Heart left ventricle (tissue), 16 donors: ENCODE measurements around the gene SCAP. TPM values are rescaled to one million over a fixed set of nuclear protein-coding genes. Genes with fewer than 3 reads are reported as not detected.

ENCODE experiments used
- ATAC-seq, 4 donors: fragments of 200-7000 bp; cut with Tn5 transposase; one replicate each; pipeline ENCODE4 v1.9.1; 2020 to 2022; ENCODE audit warnings: moderate library complexity in 4 of 4, mild to moderate bottlenecking in 3 of 4, moderate number of reproducible peaks in 1 of 4
- DNase-seq, 5 donors: peaks; one replicate each; pipeline ENCODE4 v3.0.0-alpha.2; 2020
- H3K27ac ChIP-seq, 12 donors: fragments of 200-600 bp; sonication (generic) in 4 of 12; one replicate each; pipeline versions ENCODE4 v1.5.0 to v1.8.0; 2016 to 2022; ENCODE audit warnings: mild to moderate bottlenecking in 2 of 12
- H3K27me3 ChIP-seq, 9 donors: fragments of 200-600 bp; sonication (generic) in 2 of 9; one replicate each; pipeline versions ENCODE4 v1.5.1 to v1.8.0; 2016 to 2022; ENCODE audit warnings: mild to moderate bottlenecking in 3 of 9
- H3K36me3 ChIP-seq, 9 donors: fragments of 200-600 bp; sonication (generic) in 2 of 9; one replicate each; pipeline versions ENCODE4 v1.5.0 to v1.8.0; 2018 to 2022; ENCODE audit warnings: mild to moderate bottlenecking in 2 of 9
- H3K4me1 ChIP-seq, 12 donors: fragments of 200-600 bp; sonication (generic) in 4 of 12; one replicate each; pipeline versions ENCODE4 v1.5.0 to v1.8.0; 2016 to 2022; ENCODE audit warnings: mild to moderate bottlenecking in 3 of 12
- H3K4me3 ChIP-seq, 12 donors: fragments of 200-600 bp; sonication (generic) in 4 of 12; one replicate each; pipeline versions ENCODE4 v1.5.0 to v1.8.0; 2017 to 2022; ENCODE audit warnings: mild to moderate bottlenecking in 9 of 12, moderate library complexity in 4 of 12
- H3K9me3 ChIP-seq, 12 donors: fragments of 200-600 bp; sonication (generic) in 4 of 12; one replicate each; pipeline versions ENCODE4 v1.5.0 to v1.8.0; 2016 to 2022; ENCODE audit warnings: mild to moderate bottlenecking in 1 of 12
- POLR2A ChIP-seq, 2 donors: fragments of 450-650 bp; IDR thresholded peaks; one replicate each; pipeline ENCODE4 v1.6.1; 2017; ENCODE audit warnings: antibody characterized with exemption in 2 of 2, mild to moderate bottlenecking in 2 of 2, moderate library complexity in 2 of 2
- WGBS, 4 donors: extraction: QIAGEN DNeasy Blood & Tissue Kit in 2 of 4; methylation state at CpG; one replicate each; pipeline versions ENCODE4 v1.1.5 to v1.1.7; 2013 to 2018; 5-methylcytosine and 5-hydroxymethylcytosine counted together
- intact Hi-C, 10 donors: fragments of 100-400 bp; cut with DNase I; formaldehyde crosslinking; loops; one replicate each; pipeline versions ENCODE4 v1.11.1 to v1.14.2; 2022
- polyA plus RNA-seq, 2 donors: library from polyadenylated mRNA; stranded (reverse); fragments of 200-250 nt; gene quantifications; one replicate each; pipeline ENCODE4 v1.2.3, GENCODE V29; 2013
- total RNA-seq, 9 donors: library from RNA; depleted of rRNA in 2 of 9; stranded (reverse); fragments of >200 nt in 2 of 9; fragmentation: NEBNext Ultra II Directional in 3 of 9; extraction: Animal tissue kit (Norgen Biotek cat#: 25700) in 3 of 9; gene quantifications; one replicate each; pipeline versions ENCODE4 v1.1.0 to v1.2.4, GENCODE V29; 2016 to 2023
- TF ChIP-seq, protein P1 (sequence below), 12 donors: fragments of 200-600 bp; sonication (generic) in 4 of 12; IDR thresholded peaks; one replicate each; pipeline versions ENCODE4 v1.5.0 to v1.8.0; 2018 to 2022; ENCODE audit warnings: antibody characterized with exemption in 12 of 12, mild to moderate bottlenecking in 5 of 12
- donor health status: ischemic (EF 13 %, LVEDD 7.1; RV severe dilation, severe dysfunction).
- donor health status: healthy with polysubstance abuse.
- donor health status: DM: no; HTN: yes; CAD: no.
- donor health status: DM: no; HTN: no; CAD: no.
- donor health status: ischemic (EF 25% LVEDD 6.9; RV normal size, moderate dysfunction).
- donor health status: ischemic (EF 25% LVEDD 5.7; RV mildly dilated, moderate dysfunction).
- donor health status: healthy.
- donor health status: DM: yes; HTN: yes; CAD: no.
- donor health status: ischemic (EF 35%, LVEDD 5.7; RV mildly dilated, moderate dysfunction).
- donor health status: nonischemic (EF 11% LVEDD 7.7; RV severe dilation, severe dysfunction).
- donor health status: DM: yes; HTN: yes; CAD: no.
- donor health status: PGD.
- donor health status: ischemic (EF 29% LVEDD 5.4; RV normal size, mild dysfunction).
- donor health status: nonischemic (EF 23%, LVEDD 6.1; RV moderate dilation, normal function).

Gene SCAP
- total and polyA plus RNA-seq, 11 donors, result 36.8 to 71.6 (median 41.8) TPM

DNA sequence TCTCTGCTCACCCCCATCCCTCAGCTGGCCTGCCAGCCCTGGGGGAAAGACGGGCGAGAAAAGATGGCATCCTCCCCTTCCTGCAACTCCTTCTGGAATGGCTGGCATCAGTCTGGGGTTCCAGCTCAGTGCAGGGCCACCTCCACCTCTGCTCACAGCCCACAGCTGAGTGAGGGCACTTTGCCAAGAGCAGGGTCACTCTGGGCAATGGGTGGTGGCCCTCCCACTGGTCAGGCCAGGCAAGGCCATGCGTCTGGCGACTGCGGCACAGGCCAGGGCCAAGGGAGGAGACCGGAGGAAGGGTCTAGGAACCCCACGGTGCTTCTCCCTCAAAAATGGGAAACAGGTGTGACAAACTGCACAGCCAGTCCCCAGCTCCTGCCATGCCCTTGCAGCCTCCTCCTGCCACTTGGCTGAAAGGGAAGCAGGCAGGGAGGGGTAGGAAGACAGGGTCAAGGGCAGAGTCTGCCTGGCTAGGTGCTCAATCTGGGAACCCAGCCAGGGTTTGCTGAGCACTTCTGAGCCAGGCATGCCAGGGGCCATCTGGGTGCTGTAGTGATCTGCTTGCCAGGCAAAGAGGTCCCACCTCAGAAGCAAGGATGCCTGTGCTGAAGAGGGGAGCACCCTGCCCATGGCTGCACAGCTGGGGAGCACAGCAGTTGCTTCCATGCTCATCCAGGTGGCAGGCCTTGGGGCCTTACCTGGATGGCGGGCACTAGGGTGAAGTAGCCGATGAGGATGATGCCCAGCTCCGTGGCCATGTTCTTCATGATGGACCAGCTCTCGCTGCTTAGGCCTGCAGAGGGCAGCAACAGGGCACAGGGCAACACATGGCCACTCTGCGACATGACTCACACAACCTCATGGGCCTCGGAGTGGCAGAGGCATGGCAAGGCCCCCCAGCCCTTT lies 53.7 kb downstream of the SCAP start:
- peaks cover 0 to 26% (median 16%) of the 10 kb centered on the region in 12 donors for H3K4me1 ChIP-seq
- intact Hi-C loops, result loop anchor here (1.0 to 5.0 kb wide), 6 partner anchors 51 to 91 kb away; partner anchors contain the start of genes SCAP (in 3 of the 10) and ELP6 (in 1 of the 10)
- no peaks in the 10 kb centered on the region for H3K27me3 ChIP-seq
- peak overlapping the region in 11 of 12 donors; percentile 60 to 84 (median 73) for H3K27ac ChIP-seq
- 67 to 76% (median 74%) methylated on average over 10 to 13 of the region's 13 CpGs for WGBS, 4 donors
- peak; percentile 53 to 80 (median 62) for ATAC-seq
- TF ChIP-seq, protein P1, sequence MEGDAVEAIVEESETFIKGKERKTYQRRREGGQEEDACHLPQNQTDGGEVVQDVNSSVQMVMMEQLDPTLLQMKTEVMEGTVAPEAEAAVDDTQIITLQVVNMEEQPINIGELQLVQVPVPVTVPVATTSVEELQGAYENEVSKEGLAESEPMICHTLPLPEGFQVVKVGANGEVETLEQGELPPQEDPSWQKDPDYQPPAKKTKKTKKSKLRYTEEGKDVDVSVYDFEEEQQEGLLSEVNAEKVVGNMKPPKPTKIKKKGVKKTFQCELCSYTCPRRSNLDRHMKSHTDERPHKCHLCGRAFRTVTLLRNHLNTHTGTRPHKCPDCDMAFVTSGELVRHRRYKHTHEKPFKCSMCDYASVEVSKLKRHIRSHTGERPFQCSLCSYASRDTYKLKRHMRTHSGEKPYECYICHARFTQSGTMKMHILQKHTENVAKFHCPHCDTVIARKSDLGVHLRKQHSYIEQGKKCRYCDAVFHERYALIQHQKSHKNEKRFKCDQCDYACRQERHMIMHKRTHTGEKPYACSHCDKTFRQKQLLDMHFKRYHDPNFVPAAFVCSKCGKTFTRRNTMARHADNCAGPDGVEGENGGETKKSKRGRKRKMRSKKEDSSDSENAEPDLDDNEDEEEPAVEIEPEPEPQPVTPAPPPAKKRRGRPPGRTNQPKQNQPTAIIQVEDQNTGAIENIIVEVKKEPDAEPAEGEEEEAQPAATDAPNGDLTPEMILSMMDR (IDR thresholded peaks at IDR 0.05), result peak in 6 of 12 donors; percentile 9 to 36 (median 22)
- TF ChIP-seq POLR2A (IDR thresholded peaks at IDR 0.05), result no peak
- H3K36me3 ChIP-seq, result peaks cover 0 to 69% (median 63%) of the 10 kb centered on the region in 9 donors
- no peaks in the 10 kb centered on the region for H3K9me3 ChIP-seq
- DNase-seq, result peak in 4 of 5 donors; percentile 69 to 85 (median 72)
- H3K4me3 ChIP-seq, result peak overlapping the region in 1 of 12 donors; percentile 18

DNA sequence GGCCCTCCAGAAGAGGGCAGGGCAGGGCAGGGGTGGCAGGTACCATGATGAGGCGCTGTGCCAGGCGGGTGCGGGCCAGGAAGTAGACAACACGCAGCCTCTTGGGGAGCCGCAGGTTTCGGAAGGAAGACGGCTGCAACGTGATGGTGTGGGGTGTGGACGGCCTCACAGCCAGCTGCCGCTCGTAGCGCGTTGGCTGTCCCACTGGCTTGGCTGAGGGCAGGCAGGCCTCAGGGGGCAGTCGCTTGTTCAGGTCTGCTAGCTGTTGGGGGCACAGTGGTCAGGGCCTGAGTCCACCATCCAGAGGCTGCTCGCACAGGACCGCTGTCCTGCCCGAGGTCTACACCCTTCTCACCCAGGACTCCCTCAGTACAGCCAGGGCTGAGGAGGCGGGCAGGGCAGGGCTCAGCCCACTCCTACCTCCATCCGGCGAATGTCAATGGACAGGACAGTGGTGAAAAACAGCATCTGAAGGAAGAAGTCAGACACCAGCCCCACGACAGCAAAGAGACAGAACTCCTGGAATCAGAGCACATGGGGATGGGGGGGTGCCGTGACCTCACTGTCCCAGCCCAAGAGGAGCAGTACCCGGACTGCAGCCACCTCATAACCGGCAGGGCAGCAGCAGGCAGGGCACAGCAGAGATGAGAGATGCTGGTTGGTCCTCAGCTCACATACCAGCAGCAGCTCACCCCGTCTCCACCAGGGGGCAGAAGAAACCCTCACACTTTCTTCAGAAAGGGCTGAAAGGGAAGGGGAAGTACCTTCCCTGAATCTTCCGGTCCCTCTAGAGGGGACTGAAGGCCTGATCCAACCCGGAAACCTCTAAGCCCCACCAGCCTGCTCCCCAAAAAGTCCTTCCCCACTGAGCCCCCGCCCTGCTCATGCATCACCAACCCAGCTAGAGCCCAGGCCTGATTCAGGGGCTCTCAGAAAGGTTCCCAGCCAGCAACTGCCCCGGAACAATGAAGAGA lies 54.9 kb downstream of the SCAP start:
- peaks cover 0 to 66% (median 59%) of the 10 kb centered on the region in 9 donors for H3K36me3 ChIP-seq
- 72 to 75% (median 74%) methylated on average over 26 to 29 of the region's 29 CpGs for WGBS, 4 donors

DNA sequence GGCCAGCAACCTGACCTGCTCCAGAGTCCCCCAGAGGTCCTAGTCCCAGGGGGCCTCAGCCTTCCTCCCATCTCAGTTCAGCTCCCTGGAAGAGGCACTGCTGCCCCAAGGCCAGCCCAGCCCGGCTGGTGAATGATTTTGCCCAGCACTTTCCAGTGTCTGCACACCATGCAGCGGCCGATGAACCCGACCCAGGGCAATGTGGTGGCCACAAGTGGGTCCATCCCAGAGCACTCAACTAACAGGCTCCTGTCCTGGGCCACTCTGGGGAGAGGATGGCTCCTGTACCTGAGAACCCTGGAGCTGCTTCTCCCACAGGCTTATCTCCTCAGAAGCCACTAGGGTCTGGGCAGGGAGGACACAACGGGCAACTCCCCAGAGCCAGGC lies 55.7 kb downstream of the SCAP start:
- no peaks in the 10 kb centered on the region for H3K9me3 ChIP-seq
- intact Hi-C loops, result loop anchor here in 4 of 10 donors (2.0 to 5.0 kb wide), 2 partner anchors 57 kb away; partner anchors contain the start of gene SCAP (in 2 of the 4)
- H3K27me3 ChIP-seq, result no peaks in the 10 kb centered on the region
- H3K27ac ChIP-seq, result no peak overlapping the region
- peaks cover 0 to 26% (median 16%) of the 10 kb centered on the region in 12 donors for H3K4me1 ChIP-seq
- TF ChIP-seq, protein P1 (IDR thresholded peaks at IDR 0.05), result no peak
- no peak for TF ChIP-seq POLR2A (IDR thresholded peaks at IDR 0.05)
- H3K36me3 ChIP-seq, result peaks cover 0 to 64% (median 59%) of the 10 kb centered on the region in 9 donors
- DNase-seq (no peak), ATAC-seq (no peak)
- 90 to 100% (median 92%) methylated on average over 1 to 5 of the region's 5 CpGs for WGBS, 4 donors
- H3K4me3 ChIP-seq, result no peak overlapping the region

More for the DNA sequence above, 54.9 kb downstream of the SCAP start:
- DNase-seq (peak; percentile 82 to 87 (median 83)), ATAC-seq (peak; percentile 63 to 83 (median 73))
- intact Hi-C loops, result loop anchor here in 7 of 10 donors (1.0 to 5.0 kb wide), 4 partner anchors 56 to 93 kb away; partner anchors contain the start of genes SCAP (in 2 of the 7) and ELP6 (in 1 of the 7)
- Histone ChIP-seq H3K27ac (peak overlapping the region in 11 of 12 donors; percentile 60 to 84 (median 73)), H3K27me3 (no peaks in the 10 kb centered on the region), H3K9me3 (no peaks in the 10 kb centered on the region), H3K4me3 (peak overlapping the region in 3 of 12 donors; percentile 15 to 19 (median 18)), H3K4me1 (peaks cover 0 to 26% (median 16%) of the 10 kb centered on the region in 12 donors)
- TF ChIP-seq, protein P1 (IDR thresholded peaks at IDR 0.05), result peak; percentile 83 to 93 (median 90)
- peak in 1 of 2 donors; percentile 18 for TF ChIP-seq POLR2A (IDR thresholded peaks at IDR 0.05)
